OCI-LY7 (cell line): ENCODE results near the gene ADAM12. TPM values are rescaled to one million over a fixed set of nuclear protein-coding genes. Genes with fewer than 3 reads are reported as not detected.

Experiments
- BruUV-seq: library from RNA; stranded (reverse); fragments of 400-500 nt; replicated peaks from 2 replicates; lab custom pipeline; 2021; lab: Mats Ljungman, UMichigan
- CTCF ChIA-PET: fragments of 300-600 bp; sonication (Branson Sonifier 250); formaldehyde crosslinking; loops from one replicate; lab custom pipeline; 2022; ENCODE audit warnings: antibody characterized with exemption; ENCODE audit not compliant: unreplicated experiment; lab: Charles Lee
- POLR2A ChIA-PET: fragments of 300-600 bp; sonication (Branson Sonifier 250); formaldehyde crosslinking; loops from one replicate; lab custom pipeline; 2022; ENCODE audit warnings: antibody characterized with exemption; lab: Charles Lee
- DNase-seq: peaks from one replicate; pipeline ENCODE4 v3.0.0-alpha.2; 2015; ENCODE audit warnings: low spot score
- H2AFZ ChIP-seq: fragments of 200-600 bp; sonication (generic), shearing (Covaris generic); 2 replicates; pipeline ENCODE4 v1.6.1; 2014; ENCODE audit warnings: mild to moderate bottlenecking, antibody characterized with exemption, low read length, moderate library complexity
- H3K27ac ChIP-seq: fragments of 200-600 bp; sonication (generic); 2 replicates; pipeline ENCODE4 v1.5.1; 2014; ENCODE audit warnings: mixed run types, low read depth, mild to moderate bottlenecking, moderate library complexity, low read length, inconsistent platforms; ENCODE audit not compliant: poor library complexity, severe bottlenecking
- H3K36me3 ChIP-seq: fragments of 200-600 bp; sonication (generic); 2 replicates; pipeline ENCODE4 v1.6.1; 2014; ENCODE audit warnings: mild to moderate bottlenecking, antibody characterized with exemption, low read length, moderate library complexity, mixed read lengths; ENCODE audit not compliant: insufficient read depth
- H3K4me1 ChIP-seq: fragments of 200-600 bp; sonication (generic); 2 replicates; pipeline ENCODE4 v1.5.1; 2014; ENCODE audit warnings: mild to moderate bottlenecking, low read length; ENCODE audit not compliant: insufficient read depth, poor library complexity, severe bottlenecking
- H3K4me2 ChIP-seq: fragments of 200-600 bp; sonication (generic); 2 replicates; pipeline ENCODE4 v1.6.1; 2014; ENCODE audit warnings: mild to moderate bottlenecking, low read length
- H3K4me3 ChIP-seq: fragments of 200-600 bp; sonication (generic); 2 replicates; pipeline ENCODE4 v1.5.1; 2014; ENCODE audit warnings: mild to moderate bottlenecking, low read depth, low read length; ENCODE audit not compliant: poor library complexity, severe bottlenecking
- H3K79me2 ChIP-seq: fragments of 200-600 bp; sonication (generic); 2 replicates; pipeline ENCODE4 v1.6.1; 2016; ENCODE audit warnings: low read depth, mild to moderate bottlenecking, low read length, moderate library complexity, mixed read lengths; ENCODE audit not compliant: insufficient read depth
- H3K9me2 ChIP-seq: fragments of 200-600 bp; sonication (generic); 2 replicates; pipeline ENCODE4 v1.6.1; 2016; ENCODE audit warnings: mild to moderate bottlenecking, low read length, mixed read lengths; ENCODE audit not compliant: insufficient read depth
- H3K9me3 ChIP-seq: fragments of 200-600 bp; sonication (generic); 2 replicates; pipeline ENCODE4 v1.6.1; 2014; ENCODE audit warnings: mild to moderate bottlenecking, mixed run types, low read length, mixed read lengths
- H4K20me1 ChIP-seq: fragments of 200-600 bp; sonication (generic); 2 replicates; pipeline ENCODE4 v1.6.1; 2014; ENCODE audit warnings: mild to moderate bottlenecking, antibody characterized with exemption, low read length, moderate library complexity, mixed read lengths; ENCODE audit not compliant: insufficient read depth
- EZH2phosphoT487 ChIP-seq: fragments of 200-600 bp; sonication (generic); IDR thresholded peaks from 2 replicates; pipeline ENCODE4 v1.6.1; 2018; ENCODE audit warnings: low read depth, borderline replicate concordance, mild to moderate bottlenecking, mixed run types, antibody characterized with exemption, low read length, moderate library complexity, mixed read lengths
- intact Hi-C: fragments of 100-400 bp; cut with micrococcal nuclease; formaldehyde crosslinking; loops from one replicate; pipeline ENCODE4 v1.10.0; 2022; ENCODE audit not compliant: unreplicated experiment
- total RNA-seq, 2 experiments: library from RNA; depleted of rRNA in 1 of 2; stranded (reverse); fragments of >200 nt in 1 of 2; shearing (Covaris generic) in 1 of 2; gene quantifications; 2 replicates each; pipeline ENCODE4 v1.2.3, GENCODE V29; 2014 to 2022
- TF ChIP-seq, protein P1 (sequence below): fragments of 200-600 bp; sonication (generic); conservative IDR thresholded peaks from 2 replicates; pipeline ENCODE4 v1.5.1; 2014; ENCODE audit warnings: mild to moderate bottlenecking, antibody characterized with exemption, low read length, moderate library complexity, mixed read lengths

Gene ADAM12
- total RNA-seq, 2 experiments from 2014 or later = 0.06 TPM; not detected in 1

DNA sequence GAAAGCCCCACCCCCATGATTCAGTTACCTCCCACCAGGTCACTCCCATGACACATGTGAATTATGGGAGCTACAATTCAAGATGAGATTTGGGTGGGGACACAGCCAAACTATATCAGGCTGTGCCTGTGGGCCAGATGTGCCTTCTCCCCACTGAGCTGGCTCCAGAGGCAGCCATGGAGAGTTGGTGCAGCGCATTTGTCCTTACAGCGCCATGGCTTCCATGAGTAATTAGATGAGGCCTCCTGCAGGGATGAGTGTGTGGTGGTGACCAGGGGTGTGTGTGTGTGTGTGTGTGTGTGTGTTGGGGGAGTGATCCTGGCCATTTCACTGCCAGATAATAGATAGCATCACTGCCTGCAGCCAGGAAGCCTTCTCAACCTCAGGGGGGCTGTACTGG, 397.3 kb downstream of the ADAM12 start:
- no peaks in the 10 kb centered on the region for H3K79me2 ChIP-seq
- ChIA-PET POLR2A (no interaction called here), CTCF (no interaction called here)
- H4K20me1 ChIP-seq = no peaks in the 10 kb centered on the region
- TF ChIP-seq EZH2phosphoT487 = no peak
- TF ChIP-seq, protein P1, sequence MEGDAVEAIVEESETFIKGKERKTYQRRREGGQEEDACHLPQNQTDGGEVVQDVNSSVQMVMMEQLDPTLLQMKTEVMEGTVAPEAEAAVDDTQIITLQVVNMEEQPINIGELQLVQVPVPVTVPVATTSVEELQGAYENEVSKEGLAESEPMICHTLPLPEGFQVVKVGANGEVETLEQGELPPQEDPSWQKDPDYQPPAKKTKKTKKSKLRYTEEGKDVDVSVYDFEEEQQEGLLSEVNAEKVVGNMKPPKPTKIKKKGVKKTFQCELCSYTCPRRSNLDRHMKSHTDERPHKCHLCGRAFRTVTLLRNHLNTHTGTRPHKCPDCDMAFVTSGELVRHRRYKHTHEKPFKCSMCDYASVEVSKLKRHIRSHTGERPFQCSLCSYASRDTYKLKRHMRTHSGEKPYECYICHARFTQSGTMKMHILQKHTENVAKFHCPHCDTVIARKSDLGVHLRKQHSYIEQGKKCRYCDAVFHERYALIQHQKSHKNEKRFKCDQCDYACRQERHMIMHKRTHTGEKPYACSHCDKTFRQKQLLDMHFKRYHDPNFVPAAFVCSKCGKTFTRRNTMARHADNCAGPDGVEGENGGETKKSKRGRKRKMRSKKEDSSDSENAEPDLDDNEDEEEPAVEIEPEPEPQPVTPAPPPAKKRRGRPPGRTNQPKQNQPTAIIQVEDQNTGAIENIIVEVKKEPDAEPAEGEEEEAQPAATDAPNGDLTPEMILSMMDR = no peak
- H3K36me3 ChIP-seq = no peaks in the 10 kb centered on the region
- no peaks in the 10 kb centered on the region for H3K9me3 ChIP-seq
- DNase-seq = no peak
- BruUV-seq = no TSS peak
- H2AFZ ChIP-seq = no peak overlapping the region
- no peaks in the 10 kb centered on the region for H3K9me2 ChIP-seq
- H3K27ac ChIP-seq = no peak overlapping the region
- H3K4me3 ChIP-seq = no peak overlapping the region
- intact Hi-C loops = no loop called here
- no peak overlapping the region for H3K4me2 ChIP-seq
- H3K4me1 ChIP-seq = no peaks in the 10 kb centered on the region

DNA sequence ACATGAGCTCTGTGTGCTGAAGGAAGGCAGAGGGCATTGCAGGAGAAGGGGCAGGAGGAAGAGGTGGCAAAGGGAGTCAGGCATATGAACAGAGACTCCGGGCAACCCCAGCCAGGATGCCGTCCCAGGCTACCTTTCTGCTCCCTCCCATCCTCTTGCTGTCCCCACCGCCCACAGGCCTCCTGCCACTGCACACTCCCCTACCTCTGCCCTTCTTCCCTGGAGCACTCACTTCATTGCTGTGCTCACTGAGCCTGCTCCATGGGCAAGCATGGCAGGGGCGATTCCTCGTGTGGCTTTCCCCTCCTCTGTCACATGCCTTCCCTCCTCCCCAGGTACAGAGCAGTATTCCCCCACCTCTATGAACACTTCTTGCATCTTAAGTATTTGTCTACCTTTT, 398.5 kb downstream of the ADAM12 start:
- ChIA-PET POLR2A (no interaction called here), CTCF (no interaction called here)
- intact Hi-C loops = no loop called here
- Histone ChIP-seq H3K9me2 (no peaks in the 10 kb centered on the region), H3K4me2 (no peak overlapping the region), H3K4me3 (no peak overlapping the region), H4K20me1 (no peaks in the 10 kb centered on the region), H3K27ac (no peak overlapping the region), H3K36me3 (no peaks in the 10 kb centered on the region), H2AFZ (no peak overlapping the region), H3K79me2 (no peaks in the 10 kb centered on the region), H3K4me1 (no peaks in the 10 kb centered on the region), H3K9me3 (no peaks in the 10 kb centered on the region)
- DNase-seq = no peak
- TF ChIP-seq EZH2phosphoT487 = no peak
- TF ChIP-seq, protein P1 = no peak
- BruUV-seq = no TSS peak

DNA sequence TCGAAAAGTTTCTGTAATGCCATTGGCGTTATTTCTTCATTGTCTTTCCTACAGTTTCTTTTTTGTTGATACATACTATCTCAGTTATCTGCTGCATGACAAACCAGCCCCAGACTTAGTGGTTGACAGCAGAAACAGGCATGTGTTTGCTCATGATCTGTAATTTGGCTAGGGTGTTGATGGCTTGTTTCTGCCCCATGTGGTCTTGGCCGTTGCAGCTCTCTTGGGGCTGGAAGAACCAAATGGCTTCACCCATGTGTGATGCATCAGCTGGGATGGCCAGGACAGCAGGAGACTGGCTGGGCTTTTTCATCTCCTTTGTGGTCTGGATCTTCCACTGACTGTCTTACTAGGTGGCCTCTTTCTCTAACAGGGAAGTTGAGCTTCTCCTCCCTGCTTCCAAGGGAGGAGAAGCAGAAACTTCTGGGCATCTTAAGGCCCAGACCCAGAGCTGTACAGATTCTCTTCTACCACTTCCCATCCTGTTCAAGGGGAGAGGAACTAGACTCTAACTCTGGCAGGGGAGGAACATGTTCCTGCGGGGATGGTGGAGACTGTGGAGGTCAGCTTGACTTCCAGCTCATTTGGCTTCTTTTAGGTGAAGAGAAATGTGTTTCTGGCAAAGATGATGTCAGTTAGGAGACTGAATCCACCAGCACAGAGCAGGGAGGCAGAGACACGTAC, 402.6 kb downstream of the ADAM12 start:
- ChIA-PET CTCF (no interaction called here), POLR2A (no interaction called here)
- TF ChIP-seq, protein P1 = no peak
- TF ChIP-seq EZH2phosphoT487 = no peak
- H3K79me2 ChIP-seq = no peaks in the 10 kb centered on the region
- no peak overlapping the region for H3K4me3 ChIP-seq
- no peaks in the 10 kb centered on the region for H3K36me3 ChIP-seq
- no peaks in the 10 kb centered on the region for H3K9me3 ChIP-seq
- H2AFZ ChIP-seq = no peak overlapping the region
- BruUV-seq = no TSS peak
- H3K9me2 ChIP-seq = no peaks in the 10 kb centered on the region
- DNase-seq = no peak
- no peaks in the 10 kb centered on the region for H4K20me1 ChIP-seq
- H3K4me2 ChIP-seq = no peak overlapping the region
- intact Hi-C loops = no loop called here
- H3K27ac ChIP-seq = no peak overlapping the region
- H3K4me1 ChIP-seq = no peaks in the 10 kb centered on the region
